Spleen (tissue), 7 donors: ENCODE measurements around the gene GRXCR1.

ENCODE experiments used
- CTCF ChIP-seq, 11 experiments: fragments of 200-600 bp in 7 of 11; fragments of 450-650 bp in 4 of 11; sonication (generic) in 4 of 11; IDR thresholded peaks in 8 of 11; conservative IDR thresholded peaks in 3 of 11; 1 replicate in 7 of 11; 2 replicates in 4 of 11; pipeline versions ENCODE4 v1.4.0 to v1.8.0; 2016 to 2021; ENCODE audit warnings: antibody characterized with exemption in 11 of 11, inconsistent platforms in 4 of 11, mild to moderate bottlenecking in 1 of 11
- POLR2A ChIP-seq, 3 donors: fragments of 450-650 bp; IDR thresholded peaks; one replicate each; pipeline ENCODE4 v1.5.1; 2017; ENCODE audit warnings: antibody characterized with exemption in 3 of 3, mild to moderate bottlenecking in 1 of 3
- POLR2AphosphoS5 ChIP-seq, 3 donors: sonication (generic); formaldehyde crosslinking; IDR thresholded peaks; one replicate each; pipeline ENCODE4 v1.5.1; 2017; ENCODE audit warnings: antibody characterized with exemption in 3 of 3
- donor health status: DM: no; HTN: no; CAD: no; lungs with moderate emphysema.
- donor health status: DM: no; HTN: no; CAD: no.
- donor health status: DM: no; HTN: no; CAD: no.

- TF ChIP-seq CTCF (IDR thresholded peaks at IDR 0.05 in 8 of 11, conservative IDR thresholded peaks at IDR 0.05 in 3 of 11) (no peak), POLR2A (IDR thresholded peaks at IDR 0.05) (no peak), POLR2AphosphoS5 (IDR thresholded peaks at IDR 0.05) (no peak)
Measured at GRCh38 chr4:42905591-42905990, 13.1 kb downstream of the GRXCR1 start.
